GM18909 (cell line): ENCODE measurements around the gene SYNPO2.
A peak's percentile ranks its signal among the peaks of the same experiment; 100 is the strongest.

Experiments
- ATAC-seq: cut with Tn5 transposase; IDR thresholded peaks from one replicate; pipeline ENCODE4 v1.9.1; 2021; ENCODE audit warnings: mild to moderate bottlenecking; ENCODE audit not compliant: unreplicated experiment, poor library complexity

Gene SYNPO2, protein sequence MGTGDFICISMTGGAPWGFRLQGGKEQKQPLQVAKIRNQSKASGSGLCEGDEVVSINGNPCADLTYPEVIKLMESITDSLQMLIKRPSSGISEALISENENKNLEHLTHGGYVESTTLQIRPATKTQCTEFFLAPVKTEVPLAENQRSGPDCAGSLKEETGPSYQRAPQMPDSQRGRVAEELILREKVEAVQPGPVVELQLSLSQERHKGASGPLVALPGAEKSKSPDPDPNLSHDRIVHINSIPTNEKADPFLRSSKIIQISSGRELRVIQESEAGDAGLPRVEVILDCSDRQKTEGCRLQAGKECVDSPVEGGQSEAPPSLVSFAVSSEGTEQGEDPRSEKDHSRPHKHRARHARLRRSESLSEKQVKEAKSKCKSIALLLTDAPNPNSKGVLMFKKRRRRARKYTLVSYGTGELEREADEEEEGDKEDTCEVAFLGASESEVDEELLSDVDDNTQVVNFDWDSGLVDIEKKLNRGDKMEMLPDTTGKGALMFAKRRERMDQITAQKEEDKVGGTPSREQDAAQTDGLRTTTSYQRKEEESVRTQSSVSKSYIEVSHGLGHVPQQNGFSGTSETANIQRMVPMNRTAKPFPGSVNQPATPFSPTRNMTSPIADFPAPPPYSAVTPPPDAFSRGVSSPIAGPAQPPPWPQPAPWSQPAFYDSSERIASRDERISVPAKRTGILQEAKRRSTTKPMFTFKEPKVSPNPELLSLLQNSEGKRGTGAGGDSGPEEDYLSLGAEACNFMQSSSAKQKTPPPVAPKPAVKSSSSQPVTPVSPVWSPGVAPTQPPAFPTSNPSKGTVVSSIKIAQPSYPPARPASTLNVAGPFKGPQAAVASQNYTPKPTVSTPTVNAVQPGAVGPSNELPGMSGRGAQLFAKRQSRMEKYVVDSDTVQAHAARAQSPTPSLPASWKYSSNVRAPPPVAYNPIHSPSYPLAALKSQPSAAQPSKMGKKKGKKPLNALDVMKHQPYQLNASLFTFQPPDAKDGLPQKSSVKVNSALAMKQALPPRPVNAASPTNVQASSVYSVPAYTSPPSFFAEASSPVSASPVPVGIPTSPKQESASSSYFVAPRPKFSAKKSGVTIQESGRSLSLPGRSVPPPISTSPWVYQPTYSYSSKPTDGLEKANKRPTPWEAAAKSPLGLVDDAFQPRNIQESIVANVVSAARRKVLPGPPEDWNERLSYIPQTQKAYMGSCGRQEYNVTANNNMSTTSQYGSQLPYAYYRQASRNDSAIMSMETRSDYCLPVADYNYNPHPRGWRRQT

DNA sequence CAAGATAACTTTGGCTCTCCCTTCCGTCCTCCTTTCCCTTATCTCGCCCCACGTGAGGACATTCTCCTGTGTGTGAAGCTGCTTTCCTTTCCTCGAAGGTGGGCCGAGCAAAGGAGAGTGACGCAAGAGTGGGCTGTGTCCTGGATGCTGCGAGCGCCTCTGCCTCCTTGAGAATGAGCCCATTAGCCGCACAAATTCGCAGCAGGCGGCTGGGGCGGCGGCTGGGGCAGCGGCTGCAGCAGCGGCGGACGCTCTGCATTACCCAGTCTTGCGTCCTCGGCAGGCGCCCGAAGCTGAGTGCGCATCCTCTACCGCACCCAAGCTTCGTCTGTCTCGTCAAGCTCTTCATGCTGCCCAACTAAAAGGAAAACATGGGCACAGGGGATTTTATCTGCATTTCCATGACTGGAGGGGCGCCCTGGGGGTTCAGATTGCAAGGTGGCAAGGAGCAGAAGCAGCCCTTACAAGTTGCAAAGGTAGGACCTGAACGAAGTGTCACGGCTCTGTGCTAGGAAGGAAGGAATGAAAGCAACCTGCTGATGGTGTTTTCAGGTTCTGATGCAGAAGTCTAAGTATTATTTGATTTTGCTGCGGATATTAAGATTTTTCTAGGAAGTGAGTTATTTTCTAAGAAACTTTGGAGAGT is at the start of gene SYNPO2:
Gene SYNPO2, plus strand, starts transcription at position 189 of the 646 bp plus-strand sequence. Its CDS starts 183 bp downstream, at position 372.
- ATAC-seq, result peak; percentile 90

DNA sequence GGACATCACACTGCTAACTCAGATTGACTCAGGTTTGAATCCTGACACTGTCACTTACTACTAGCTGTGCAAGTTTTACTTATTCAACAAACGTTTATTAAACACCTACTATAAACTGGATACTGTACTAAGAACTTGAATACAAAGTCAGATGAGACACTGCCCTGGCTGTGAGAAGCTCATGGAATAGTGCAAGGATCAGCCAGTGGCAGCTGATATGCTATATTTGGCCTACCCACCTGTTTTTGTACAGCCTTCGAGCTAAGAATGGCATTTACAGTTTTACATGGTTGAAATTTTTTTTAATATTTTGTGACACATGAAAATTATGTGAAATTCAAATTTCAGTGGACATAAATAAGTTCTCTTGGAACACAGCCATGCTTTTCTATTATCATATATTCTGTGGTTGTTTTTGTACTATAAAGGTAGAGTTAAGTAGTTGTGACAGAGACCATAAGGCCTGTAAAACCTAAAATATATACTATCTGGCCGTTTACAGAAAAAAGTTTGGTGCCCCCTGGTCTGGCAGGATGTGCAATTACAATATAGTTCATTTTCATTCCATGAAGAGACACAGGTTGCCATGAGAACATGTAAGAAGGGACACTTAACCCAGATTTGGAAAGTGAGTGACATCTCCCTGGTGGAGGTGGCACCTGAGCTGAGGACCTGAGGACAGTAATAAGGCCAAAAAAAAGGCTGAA is 49.3 kb upstream of the SYNPO2 start:
- ATAC-seq, result no peak

DNA sequence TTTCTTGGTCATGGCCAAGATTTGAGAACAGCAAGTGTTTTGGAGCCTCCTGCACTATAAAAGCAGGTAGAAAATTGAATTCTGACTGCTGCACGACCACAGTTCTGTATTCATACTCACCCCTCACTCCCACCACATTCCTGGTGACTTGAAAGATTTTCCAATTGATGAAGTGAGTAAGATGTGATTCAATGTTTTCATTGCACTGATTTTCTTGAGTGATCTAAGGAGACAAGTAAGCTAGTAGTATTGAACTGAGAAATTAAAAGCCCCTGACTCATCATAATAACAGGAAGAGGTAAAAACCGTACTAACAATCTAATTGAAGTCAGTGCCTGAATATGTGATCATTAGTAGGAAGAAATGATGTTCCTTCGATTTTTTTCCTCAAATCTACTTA is 46.6 kb upstream of the SYNPO2 start:
- ATAC-seq, result no peak

DNA sequence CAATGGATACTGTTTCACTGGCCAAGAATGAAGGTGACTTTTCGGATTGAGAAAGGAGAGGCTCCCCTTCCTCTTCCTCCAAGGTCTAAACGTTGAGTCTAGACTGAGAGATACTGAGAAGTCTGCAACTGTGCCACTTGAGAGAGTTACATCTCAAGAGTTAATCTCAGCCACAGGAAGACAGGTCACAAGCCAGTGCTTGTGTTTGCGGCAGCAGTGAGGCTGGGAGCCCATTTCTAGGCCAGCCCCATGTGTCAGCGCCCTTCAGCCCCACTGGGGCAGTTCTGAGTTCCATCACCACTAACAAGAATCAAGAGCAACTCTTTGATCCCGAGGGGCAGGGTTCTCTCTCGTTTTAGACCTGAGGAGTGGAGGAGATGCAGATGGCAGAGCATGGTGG is 45.4 kb upstream of the SYNPO2 start:
- ATAC-seq, result no peak

DNA sequence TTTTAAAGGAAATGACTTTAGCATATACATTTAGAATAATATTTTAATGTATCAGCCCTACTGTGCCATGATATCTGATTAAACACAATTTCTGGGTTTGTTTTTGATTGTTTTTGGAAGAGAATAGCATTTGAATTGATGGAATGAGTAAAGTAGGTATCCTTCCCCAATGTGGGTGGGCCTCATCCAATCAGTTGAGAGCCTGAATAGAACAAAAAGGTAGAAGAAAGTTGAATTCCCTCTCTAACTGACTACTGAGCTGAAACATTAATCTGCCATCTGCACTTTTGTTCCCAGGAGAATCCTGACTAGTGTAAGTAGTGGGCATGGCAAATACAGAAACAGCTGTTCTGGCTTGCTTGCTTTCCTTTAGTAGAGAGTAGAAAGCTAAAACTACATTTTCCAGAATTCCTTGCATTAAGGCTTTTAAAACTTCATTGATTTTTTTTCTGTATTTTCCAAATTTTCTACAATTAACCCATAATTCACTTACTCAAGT is 43.1 kb upstream of the SYNPO2 start:
- no peak for ATAC-seq

DNA sequence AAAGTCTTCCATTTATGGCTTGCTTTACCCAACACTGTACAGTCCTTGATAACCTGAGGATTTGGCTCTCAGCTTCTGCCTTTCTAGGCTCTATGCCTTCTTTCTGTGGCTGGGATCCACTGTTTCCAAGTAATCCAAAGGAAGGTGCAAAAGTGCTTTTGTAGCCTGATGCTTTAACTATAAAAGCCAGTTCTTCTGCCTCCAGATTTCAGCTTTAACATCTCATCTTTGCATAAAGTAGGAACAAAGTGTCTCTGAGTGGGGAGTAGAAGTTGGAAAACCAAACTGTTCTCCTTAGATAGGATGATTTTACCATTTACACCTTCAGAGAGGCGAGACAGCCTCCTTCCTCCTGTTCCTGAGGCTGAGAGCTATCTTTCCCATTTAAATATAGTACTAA is 41.7 kb upstream of the SYNPO2 start:
- ATAC-seq, result no peak

DNA sequence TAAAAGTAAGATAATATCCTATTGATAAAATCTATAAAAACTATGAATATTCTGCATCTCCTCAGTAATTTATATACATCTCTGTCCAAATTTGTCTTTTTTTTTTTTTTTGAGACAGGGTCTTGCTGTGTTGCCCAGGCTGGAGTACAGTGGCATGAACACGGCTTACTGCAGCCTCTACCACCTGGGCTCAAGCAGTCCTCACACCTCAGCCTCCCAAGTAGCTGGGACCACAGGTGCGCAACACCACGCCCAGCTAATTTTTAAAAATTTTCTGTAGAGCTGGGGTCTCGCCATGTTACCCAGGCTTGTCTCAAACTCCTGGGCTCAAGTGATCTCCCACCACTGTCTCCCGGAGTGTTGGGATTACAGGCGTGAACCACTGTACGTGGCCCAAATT is 40.4 kb upstream of the SYNPO2 start:
- ATAC-seq, result no peak

DNA sequence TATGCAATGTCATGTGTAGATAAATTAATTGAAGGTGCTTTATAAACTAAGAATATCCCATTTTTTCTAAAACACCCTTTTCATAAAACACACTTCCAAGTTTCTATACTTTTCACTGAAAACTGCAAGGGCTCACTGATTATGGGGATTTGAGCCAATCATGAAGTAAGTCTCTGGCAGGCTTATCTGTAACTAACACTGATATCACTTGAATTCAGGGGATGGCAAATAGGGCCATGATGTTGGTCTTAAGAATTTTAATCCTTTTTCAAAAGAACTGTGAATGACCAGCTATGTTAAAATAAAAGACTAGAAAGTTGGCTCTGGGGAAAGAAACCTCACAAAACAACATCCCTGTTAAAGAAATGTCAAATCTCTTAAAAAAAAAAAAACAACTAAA is 39.8 kb upstream of the SYNPO2 start:
- no peak for ATAC-seq

DNA sequence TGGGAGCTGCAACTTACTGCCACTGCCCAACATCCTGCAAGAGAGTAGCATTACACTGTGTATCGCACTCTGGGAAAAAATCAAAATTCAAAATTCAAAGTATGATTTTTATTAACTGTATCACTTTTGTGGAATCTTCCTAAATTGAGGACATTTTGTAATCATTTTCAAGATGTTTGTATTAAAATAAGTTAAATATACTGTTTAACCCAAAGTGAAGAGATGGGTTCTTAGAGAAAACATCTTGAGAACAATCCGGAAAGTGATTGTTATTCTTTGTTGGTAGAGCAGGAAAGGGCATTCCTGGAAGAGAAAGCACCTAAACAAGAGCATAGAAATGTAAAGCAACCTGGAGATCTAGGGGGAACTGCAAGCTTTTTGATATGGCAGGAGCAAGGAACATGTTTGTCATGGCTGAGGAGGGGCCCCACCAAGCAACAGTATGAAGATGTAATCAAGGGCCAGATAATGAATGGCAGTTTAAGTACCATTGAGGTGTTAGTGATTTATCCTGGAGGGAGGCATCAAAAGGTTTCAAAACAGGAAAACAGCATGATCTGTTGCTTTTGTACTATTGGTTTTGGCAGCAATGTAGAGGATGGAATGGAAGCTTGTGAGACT is 38.7 kb upstream of the SYNPO2 start:
- ATAC-seq, result peak; percentile 11

DNA sequence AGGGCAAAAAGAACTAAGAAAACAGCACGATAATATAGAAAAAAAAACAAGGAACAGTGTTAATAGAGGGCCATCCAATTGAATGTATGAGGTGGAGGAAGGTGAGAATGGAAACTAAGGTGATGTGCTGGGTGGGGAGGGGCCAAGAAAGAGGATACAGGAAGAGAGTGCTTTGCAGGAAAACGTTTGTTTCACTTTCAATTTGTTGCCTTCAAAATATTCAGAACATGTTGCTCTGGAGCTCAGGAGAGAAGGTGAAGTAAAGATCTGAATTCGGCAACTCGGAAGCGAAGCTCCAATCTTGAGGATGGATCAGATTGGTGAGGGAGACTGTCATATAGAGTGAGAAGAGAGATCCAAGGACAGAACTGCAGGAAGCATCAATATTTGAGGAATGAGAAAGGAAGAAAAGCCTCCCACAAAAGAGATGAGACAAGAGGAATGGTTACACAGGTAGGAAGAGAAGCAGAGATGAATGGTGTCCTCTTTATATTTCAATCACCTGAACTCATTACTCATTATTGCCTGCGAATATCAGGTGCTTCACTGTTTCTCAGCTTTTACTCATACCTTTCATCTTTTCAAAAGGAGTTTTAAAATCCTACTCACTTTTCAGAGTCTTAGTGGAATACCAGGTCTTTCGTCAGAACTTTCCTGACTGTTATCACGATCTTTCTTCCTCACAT is 38.0 kb upstream of the SYNPO2 start:
- peak; percentile 84 for ATAC-seq

DNA sequence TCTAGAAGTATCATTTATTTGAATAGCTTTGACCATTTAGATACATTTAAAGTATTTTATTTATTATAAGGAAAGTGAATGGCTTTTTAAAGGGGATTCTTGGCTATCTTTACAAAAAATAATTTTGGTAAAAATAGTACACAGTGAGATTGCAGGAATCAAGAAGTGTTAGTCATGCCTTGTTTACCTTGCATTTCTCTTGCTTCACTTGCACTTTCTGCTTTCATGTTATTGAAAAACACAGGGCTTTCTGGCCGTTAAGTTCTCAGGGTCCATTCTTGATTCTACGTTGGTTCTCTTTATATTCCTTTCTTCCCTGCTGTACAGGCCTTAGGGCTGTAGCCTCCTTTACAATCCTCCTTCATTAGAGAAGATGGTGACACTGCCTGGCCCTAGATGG is 30.9 kb upstream of the SYNPO2 start:
- no peak for ATAC-seq

DNA sequence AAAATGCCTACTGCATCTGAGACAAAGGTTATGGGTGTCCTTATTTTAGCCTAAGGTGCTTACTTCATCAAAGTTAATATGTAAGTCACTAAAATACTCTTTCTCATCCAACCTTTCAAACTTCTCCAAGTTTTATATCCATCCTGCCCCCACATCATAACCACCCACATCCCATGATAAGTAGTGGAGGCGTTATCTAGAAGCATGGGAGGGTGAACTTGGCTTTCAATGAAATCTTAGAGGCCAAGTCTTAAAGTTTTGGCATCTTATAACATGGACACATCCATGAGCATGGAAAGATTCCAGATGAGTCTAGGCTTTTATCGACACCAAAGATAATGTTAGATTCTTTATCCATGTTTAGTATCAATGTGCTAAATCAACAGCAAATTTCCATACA is 29.9 kb upstream of the SYNPO2 start:
- no peak for ATAC-seq

DNA sequence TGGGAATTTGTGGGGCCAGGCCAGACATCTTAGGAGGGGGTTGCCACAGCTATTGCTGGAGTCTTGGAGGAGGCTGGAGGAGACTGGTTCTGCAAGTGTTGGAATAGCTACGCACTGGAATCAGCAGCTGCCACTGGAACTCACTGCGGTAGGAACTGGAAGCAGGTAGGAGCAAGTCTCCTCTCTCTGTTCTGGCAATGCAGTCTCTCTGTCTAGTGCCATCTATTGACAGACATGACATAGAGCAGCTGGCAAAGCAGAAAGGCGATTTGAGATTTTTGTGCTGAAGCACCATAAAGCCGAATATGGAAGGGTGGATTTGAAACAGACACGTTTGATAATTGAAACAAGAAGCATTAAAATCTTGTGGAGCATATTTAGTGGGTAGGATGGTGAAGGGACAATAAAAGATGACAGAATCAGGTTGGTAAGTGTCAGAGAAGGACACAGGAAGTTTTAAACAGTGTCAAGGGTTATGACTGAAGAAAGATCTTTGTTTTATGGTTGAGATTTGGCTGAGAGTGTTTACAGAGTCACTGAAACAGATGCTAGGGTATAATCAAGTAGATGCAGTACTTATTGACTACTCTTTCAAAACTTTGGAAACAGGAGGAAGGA is 23.5 kb upstream of the SYNPO2 start:
- peak; percentile 87 for ATAC-seq

DNA sequence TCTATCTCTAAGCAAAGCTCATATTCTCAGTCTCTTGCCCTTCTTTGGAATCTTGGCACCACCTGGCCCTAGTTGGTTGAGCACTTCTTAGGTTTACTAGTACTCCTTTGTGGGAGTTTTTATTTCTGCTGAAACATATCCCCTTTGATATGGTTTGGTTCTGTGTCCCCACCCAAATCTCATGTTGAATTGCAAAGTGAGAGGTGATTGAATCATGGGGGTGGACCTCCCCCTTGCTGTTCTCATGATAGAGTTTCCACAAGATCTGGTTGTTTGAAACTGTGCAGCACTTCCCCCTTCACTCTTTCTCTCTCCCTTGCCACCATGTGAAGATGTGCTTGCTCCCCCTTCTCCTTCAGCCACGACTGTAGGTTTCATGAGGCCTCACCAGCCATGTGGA is 22.2 kb upstream of the SYNPO2 start:
- no peak for ATAC-seq

DNA sequence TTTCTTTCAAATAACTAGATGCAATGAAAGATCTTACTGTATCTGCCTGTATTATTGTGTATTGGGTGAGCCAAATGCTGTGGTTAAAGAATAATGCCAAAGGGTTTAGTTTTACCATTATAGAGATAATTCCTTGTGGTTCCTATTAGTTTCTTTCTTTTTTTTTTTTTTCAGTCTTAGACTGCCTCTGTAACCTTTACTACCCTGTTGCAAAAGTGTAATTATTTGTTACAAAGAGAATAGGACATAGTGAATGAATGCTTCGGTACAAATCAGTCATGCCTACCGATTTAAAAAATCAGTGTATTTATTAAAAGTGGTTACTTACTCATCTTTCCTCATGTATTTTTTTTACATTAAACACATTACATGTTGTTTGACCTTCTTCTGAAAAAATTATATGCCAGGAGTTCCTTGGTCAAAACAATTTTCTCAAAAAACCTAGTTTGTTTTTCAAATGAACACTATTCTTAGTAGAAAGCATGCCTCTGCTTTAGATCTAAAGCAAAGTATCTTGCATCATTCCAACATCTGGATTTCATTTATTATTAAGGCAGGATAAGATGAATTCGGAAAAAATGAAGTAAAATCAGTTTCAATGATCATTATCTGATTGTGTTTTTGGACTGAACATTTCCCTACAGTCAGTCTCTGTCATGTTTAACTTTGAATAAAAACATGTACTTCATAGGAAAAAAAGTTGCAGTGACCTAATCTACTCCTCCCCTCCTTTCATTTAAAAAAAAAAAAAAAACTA is 21.2 kb upstream of the SYNPO2 start:
- no peak for ATAC-seq

DNA sequence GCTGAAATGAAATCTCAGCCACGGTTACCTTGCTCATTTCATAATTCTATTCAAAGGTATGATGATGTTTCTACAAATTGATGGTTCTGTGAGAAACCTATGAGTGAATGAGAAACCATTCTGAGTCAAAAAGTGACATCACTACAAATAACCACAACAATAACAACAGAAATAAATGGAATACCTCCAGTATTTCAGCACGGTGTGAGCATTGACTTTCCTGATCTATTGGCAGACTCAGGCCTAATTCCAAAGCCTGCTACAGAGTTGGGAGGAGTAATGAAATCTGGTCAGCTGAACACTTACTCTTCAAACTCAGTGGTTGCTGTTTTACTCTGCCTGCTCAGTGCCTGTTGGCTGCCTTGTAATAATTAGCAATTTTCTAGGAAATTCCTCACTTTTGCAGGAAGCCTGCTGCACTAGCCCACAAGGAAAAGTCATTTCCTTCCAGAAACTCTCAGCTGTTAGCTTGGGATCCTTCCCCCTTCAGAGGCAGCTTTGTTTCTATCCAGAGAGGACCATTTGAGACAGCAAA is 18.8 kb upstream of the SYNPO2 start:
- no peak for ATAC-seq

DNA sequence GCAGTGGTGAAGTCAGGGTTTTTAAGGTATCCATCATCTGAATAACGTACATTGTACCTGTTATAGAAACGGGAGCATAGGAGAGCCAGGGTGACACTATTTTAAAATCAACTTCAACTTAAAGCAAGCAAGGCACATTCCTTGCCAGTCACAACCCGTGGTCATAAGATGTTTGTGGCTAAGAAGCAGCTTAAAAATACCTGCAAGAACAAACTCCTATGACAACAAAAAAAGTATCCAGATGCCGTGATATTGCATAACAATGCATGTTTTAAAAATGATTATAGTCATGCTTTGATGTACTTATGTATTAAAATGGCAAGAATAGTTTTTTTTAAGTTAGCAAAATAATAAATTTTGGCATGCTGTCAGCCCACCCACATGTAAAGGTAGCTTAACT is 16.5 kb upstream of the SYNPO2 start:
- ATAC-seq, result no peak
